ENCODE results near the gene ARMC9. TPM values are rescaled to one million over a fixed set of nuclear protein-coding genes. Genes with fewer than 3 reads are reported as not detected.
"Not testable (repeated sequence)": the region's sequence is repeated elsewhere in the genome, so short reads cannot be mapped to it uniquely, and the experiment has no call there.

The ARMC9 gene
- polyA plus RNA-seq, 1 donor from 2014 or later = 1.2 TPM

- Mint-ChIP-seq H3K4me3 (no peak overlapping the region), H3K27me3 (no peaks in the 10 kb centered on the region), H3K27ac (no peak overlapping the region), H3K4me1 (peaks cover 5 to 8% (median 6%) of the 10 kb centered on the region in 3 donors), H3K36me3 (peaks cover 5% of the 10 kb centered on the region), H3K9me3 (no peaks in the 10 kb centered on the region)
Observed at GRCh38 chr2:231174211-231174651, 24.2 kb upstream of the ARMC9 start.

DNA sequence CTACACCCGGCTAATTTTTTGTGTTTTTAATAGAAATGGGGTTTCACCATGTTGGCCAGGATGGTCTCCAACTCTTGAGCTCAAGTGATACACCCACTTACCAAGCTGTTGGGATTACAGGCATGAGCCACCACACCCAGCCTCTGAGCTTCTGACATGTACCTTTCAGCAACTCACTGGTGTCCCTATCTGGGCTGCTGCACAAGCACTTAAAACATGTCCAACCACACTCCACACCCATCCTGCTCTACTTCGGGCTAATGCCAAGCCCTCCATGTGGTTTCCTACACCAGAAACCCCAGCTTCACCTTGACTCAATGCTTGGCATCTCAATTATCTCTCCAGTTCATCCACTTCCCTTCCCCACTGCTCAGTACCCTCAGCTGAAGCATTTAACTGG is 22.4 kb upstream of the ARMC9 start:
- peak overlapping the region in 1 of 3 donors; percentile 51 for H3K27ac Mint-ChIP-seq

DNA sequence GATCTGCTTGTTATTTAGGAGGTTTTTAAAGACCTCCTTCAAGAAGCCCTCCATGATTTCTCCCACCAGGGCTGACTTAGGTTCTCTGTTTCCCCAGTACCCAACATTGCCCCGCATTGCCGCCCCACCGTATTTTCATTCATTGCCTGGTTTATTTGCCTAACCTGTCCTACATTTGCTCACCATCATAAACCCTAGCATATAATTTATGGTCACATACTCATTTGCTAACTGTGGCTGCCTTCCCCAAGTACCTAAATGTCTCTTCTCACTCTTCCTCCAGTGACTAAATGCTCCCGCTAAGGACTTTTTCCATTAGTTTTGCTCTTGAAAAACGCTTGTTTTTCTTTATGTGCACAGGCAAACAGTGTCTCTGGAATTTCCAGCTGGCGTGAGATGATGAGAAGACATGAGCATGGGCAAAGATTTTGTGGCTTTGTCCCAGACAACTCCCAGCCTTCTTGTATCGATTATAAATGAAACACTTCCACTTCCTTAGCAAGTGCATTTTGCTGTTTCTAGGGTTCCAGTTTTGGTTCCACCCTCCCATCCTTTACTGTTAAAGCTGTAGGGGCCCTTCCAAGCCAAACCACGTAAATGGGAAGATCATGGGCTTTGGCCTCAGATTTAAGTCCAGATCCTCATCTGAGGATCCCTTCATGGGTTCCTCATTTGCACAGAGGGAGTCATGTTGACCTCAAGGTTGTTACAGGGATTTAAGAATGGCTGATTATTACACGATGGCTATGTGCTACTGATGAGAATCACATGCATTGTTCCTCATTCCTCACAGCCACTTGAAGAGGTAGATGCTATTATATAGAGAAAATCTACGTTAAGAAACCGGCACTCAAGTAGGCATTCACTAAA is 21.0 kb upstream of the ARMC9 start:
- H3K4me3 Mint-ChIP-seq = no peak overlapping the region
- H3K36me3 Mint-ChIP-seq = peaks cover 4% of the 10 kb centered on the region
- H3K4me1 Mint-ChIP-seq = peaks cover 14 to 25% (median 21%) of the 10 kb centered on the region in 3 donors
- no peaks in the 10 kb centered on the region for H3K9me3 Mint-ChIP-seq
- H3K27me3 Mint-ChIP-seq = no peaks in the 10 kb centered on the region
- peak overlapping the region in 1 of 3 donors; percentile 5 for H3K27ac Mint-ChIP-seq

More for the DNA sequence above, 22.4 kb upstream of the ARMC9 start:
- no peaks in the 10 kb centered on the region for H3K9me3 Mint-ChIP-seq
- peaks cover 14 to 17% (median 15%) of the 10 kb centered on the region in 3 donors for H3K4me1 Mint-ChIP-seq
- peaks cover 5% of the 10 kb centered on the region for H3K36me3 Mint-ChIP-seq
- no peaks in the 10 kb centered on the region for H3K27me3 Mint-ChIP-seq
- H3K4me3 Mint-ChIP-seq = no peak overlapping the region

GRCh38 chr2:231178805-231179204 is 19.6 kb upstream of the ARMC9 start:
- H3K9me3 Mint-ChIP-seq, H3K36me3 Mint-ChIP-seq, H3K27ac Mint-ChIP-seq, H3K27me3 Mint-ChIP-seq, H3K4me3 Mint-ChIP-seq: not testable (repeated sequence)
- H3K4me1 Mint-ChIP-seq = peaks cover 14 to 28% (median 21%) of the 10 kb centered on the region in 3 donors

DNA sequence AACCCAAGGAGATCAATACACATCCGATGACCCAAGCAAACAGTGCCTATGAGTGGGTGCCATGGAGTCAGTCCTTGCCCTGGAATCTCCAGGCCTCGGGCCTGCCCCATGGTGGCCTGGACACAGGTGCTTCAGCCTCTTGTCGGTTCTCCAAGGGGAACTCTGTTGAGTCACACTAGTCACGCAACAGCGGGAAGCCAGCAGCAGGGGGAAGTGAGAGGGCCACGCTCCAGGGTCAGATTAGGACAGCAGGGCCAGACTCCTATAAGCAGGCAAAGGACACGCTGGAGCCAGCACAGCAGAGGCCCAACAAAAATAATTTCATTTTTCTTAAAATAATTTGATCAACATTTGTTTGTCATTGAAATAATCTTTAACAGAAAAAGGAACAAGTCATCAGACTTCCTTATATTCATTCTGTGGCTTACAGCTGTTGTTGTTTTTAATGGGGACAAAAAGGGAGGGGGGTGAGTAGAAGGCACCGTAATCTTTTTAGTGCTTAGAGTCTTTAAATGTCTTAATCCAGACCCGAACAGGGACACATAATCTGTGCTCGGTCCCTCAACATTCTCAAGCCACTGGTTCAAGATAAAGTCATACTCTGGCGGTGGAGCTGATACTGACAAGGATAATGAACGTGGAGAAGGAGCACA is 16.4 kb upstream of the ARMC9 start:
- peaks cover 4% of the 10 kb centered on the region for H3K27me3 Mint-ChIP-seq
- no peaks in the 10 kb centered on the region for H3K36me3 Mint-ChIP-seq
- H3K9me3 Mint-ChIP-seq = no peaks in the 10 kb centered on the region
- H3K4me3 Mint-ChIP-seq = no peak overlapping the region
- H3K4me1 Mint-ChIP-seq = peaks cover 14 to 28% (median 18%) of the 10 kb centered on the region in 3 donors
- H3K27ac Mint-ChIP-seq = peak overlapping the region in 1 of 3 donors; percentile 13

GRCh38 chr2:231182513-231182899 is 15.9 kb upstream of the ARMC9 start:
- H3K4me1 Mint-ChIP-seq = peaks cover 14 to 28% (median 18%) of the 10 kb centered on the region in 3 donors
- H3K9me3 Mint-ChIP-seq = no peaks in the 10 kb centered on the region
- H3K27ac Mint-ChIP-seq = no peak overlapping the region
- no peak overlapping the region for H3K4me3 Mint-ChIP-seq
- no peaks in the 10 kb centered on the region for H3K36me3 Mint-ChIP-seq
- peaks cover 5% of the 10 kb centered on the region for H3K27me3 Mint-ChIP-seq

DNA sequence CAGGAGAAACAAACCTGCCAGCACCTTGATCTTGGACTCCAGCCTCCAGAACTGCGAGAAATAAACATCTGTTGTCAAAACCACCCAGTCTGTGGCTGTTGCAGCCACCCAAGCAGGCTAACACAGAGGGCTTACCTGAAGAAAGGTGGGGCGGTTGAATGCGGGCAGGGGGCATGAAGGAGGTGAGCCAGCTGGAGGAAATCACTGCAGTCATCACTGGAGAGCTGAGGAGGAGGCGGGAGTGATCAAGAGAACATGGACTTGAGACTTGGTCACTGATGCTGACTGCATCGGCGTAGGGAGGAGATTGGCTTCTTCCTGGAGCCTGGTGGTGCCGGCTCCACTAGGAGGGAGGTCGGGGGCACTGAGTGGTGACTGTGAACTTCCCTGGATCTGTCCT is 14.6 kb upstream of the ARMC9 start:
- peaks cover 11% of the 10 kb centered on the region for H3K27me3 Mint-ChIP-seq
- H3K9me3 Mint-ChIP-seq = no peaks in the 10 kb centered on the region
- no peak overlapping the region for H3K4me3 Mint-ChIP-seq
- H3K4me1 Mint-ChIP-seq = peaks cover 12 to 23% (median 16%) of the 10 kb centered on the region in 3 donors
- H3K36me3 Mint-ChIP-seq = peaks cover 3% of the 10 kb centered on the region
- no peak overlapping the region for H3K27ac Mint-ChIP-seq

GRCh38 chr2:231184319-231184718 is 14.1 kb upstream of the ARMC9 start:
- no peaks in the 10 kb centered on the region for H3K9me3 Mint-ChIP-seq
- H3K4me3 Mint-ChIP-seq = no peak overlapping the region
- H3K27ac Mint-ChIP-seq = no peak overlapping the region
- H3K4me1 Mint-ChIP-seq = peaks cover 9 to 20% (median 15%) of the 10 kb centered on the region in 3 donors
- peaks cover 14% of the 10 kb centered on the region for H3K27me3 Mint-ChIP-seq
- peaks cover 3% of the 10 kb centered on the region for H3K36me3 Mint-ChIP-seq

DNA sequence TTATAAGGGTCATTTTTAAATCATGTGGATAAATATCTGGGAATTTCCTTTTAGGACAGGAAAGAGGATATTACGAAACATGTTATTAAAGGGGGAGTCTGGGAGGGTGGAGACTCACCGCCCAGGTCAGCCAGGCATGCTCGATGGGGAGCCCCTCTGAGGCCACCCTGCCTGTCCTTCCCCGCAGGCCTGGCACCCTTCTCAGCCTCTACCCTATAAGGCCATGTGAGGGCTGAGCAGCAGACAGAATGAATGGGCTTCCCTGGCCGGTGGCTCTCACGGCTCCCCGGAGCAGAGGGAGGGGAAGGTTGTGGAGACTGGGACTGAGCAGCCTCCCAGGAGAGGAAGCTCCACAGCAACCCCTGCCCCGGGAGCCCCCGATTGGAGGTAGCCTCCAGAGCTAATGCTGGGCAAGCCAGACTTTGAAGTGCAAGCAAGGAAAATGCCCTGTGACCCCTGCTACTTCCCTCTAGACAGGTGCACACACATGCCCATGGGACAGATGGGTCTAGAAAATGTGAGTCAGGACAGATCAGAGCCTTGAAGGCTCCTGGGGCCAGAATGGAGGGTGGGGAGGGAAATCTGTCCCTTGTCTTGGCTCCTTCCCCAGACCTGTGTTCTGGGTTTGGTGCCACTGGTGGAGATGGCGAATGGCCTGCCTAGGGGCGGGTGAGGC is 13.2 kb upstream of the ARMC9 start:
- H3K27ac Mint-ChIP-seq = no peak overlapping the region
- peaks cover 3 to 14% (median 10%) of the 10 kb centered on the region in 3 donors for H3K4me1 Mint-ChIP-seq
- peaks cover 3% of the 10 kb centered on the region for H3K36me3 Mint-ChIP-seq
- H3K27me3 Mint-ChIP-seq = peaks cover 19% of the 10 kb centered on the region
- H3K9me3 Mint-ChIP-seq = no peaks in the 10 kb centered on the region
- no peak overlapping the region for H3K4me3 Mint-ChIP-seq

- no peak overlapping the region for H3K27ac Mint-ChIP-seq
- peaks cover 3% of the 10 kb centered on the region for H3K36me3 Mint-ChIP-seq
- H3K4me3 Mint-ChIP-seq = no peak overlapping the region
- H3K27me3 Mint-ChIP-seq = peaks cover 22% of the 10 kb centered on the region
- no peaks in the 10 kb centered on the region for H3K9me3 Mint-ChIP-seq
- peaks cover 0 to 11% (median 9%) of the 10 kb centered on the region in 3 donors for H3K4me1 Mint-ChIP-seq
Observed at GRCh38 chr2:231185886-231186285, 12.5 kb upstream of the ARMC9 start.

- H3K27me3 Mint-ChIP-seq = peaks cover 22% of the 10 kb centered on the region
- no peak overlapping the region for H3K4me3 Mint-ChIP-seq
- no peaks in the 10 kb centered on the region for H3K9me3 Mint-ChIP-seq
- peaks cover 3% of the 10 kb centered on the region for H3K36me3 Mint-ChIP-seq
- no peak overlapping the region for H3K27ac Mint-ChIP-seq
- H3K4me1 Mint-ChIP-seq = peaks cover 0 to 11% (median 9%) of the 10 kb centered on the region in 3 donors
Observed at GRCh38 chr2:231186325-231186724, 12.1 kb upstream of the ARMC9 start.

DNA sequence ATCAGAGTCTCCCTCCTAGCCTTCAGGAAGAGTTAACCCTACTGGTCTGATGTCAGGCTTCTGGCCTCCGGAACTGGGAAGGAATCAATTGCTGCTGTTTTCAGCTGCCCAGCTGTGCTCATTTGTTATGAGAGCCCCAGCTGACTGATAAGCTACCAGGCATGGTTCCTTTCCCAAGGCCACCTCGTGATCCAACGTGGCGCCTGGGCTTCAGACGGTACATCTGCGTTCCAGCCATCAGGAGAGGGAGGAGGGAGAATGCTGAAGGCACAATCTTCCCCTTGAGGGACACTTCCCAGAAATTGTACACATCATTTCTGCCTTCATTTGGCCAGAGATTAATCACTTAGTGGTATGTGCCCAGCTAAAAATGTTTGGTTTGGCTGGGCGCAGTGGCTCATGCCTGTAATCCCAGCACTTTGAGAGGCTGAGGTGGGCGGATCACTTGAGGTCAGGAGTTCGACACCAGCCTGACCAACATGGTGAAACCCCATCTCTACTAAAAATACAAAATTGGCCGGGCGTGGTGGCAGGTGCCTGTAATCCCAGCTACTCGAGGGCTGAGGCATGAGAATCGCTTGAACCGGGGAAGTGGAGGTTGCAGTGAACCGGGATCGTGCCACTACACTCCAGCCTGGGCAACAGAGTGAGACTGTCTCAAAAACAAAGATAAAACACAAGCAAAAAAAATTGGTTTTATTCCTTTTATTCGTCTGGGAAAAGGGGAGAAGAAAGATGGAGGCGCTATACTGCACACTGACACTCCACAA is 10.5 kb upstream of the ARMC9 start:
- Mint-ChIP-seq H3K36me3 (peaks cover 3% of the 10 kb centered on the region), H3K27me3 (peaks cover 28% of the 10 kb centered on the region), H3K9me3 (no peaks in the 10 kb centered on the region), H3K4me1 (peaks cover 0 to 2% (median 0%) of the 10 kb centered on the region in 3 donors), H3K4me3 (no peak overlapping the region), H3K27ac (no peak overlapping the region)

DNA sequence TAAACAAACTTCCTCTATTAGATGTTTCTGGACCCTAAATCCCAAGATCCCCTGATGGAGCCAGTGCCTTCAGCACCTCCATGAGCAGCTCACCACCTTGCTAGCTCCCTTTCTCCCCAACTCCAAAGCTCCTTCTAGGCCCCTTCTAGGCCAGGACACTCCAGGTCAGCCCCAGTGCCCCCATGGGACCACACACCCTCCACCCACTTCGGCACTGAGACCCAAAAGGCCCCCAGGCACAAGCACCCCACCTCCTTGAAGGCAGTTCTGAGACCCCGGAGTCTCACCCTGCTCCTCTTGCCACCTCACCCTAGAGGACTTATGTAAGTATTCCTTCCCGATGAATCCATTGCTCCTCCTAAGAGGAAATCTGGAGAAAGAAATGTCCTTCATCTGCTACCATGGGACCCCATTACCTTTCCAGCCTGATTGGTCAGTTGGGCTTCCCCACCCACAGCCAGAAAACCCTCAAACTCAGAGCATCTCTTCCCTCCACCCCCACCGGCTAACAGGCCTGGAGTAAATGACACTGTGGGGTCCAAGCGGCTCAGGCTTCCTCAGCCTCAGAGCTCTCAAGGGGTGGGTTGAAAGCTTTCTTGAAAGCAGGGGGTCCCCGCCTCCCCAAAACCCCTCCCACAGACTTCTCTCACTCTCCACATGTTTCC is 9.8 kb upstream of the ARMC9 start:
- Mint-ChIP-seq H3K4me1 (peaks cover 0 to 2% (median 0%) of the 10 kb centered on the region in 3 donors), H3K27me3 (peaks cover 28% of the 10 kb centered on the region), H3K27ac (no peak overlapping the region), H3K9me3 (no peaks in the 10 kb centered on the region), H3K36me3 (peaks cover 3% of the 10 kb centered on the region), H3K4me3 (no peak overlapping the region)

- Mint-ChIP-seq H3K4me1 (peaks cover 0 to 2% (median 0%) of the 10 kb centered on the region in 3 donors), H3K36me3 (peaks cover 3% of the 10 kb centered on the region), H3K27ac (no peak overlapping the region), H3K27me3 (peaks cover 29% of the 10 kb centered on the region), H3K4me3 (no peak overlapping the region), H3K9me3 (no peaks in the 10 kb centered on the region)
Observed at GRCh38 chr2:231189171-231189530, 9.3 kb upstream of the ARMC9 start.
